AML-193 (cell line): ENCODE measurements around the gene CCDC186.
"Not testable (repeated sequence)": the region's sequence is repeated elsewhere in the genome, so short reads cannot be mapped to it uniquely, and the experiment has no call there.

ENCODE experiments used
- DNase-seq, 2 experiments: peaks; one replicate each; lab custom pipeline; 2025; lab: John Stamatoyannopoulos, UW

Gene CCDC186

GRCh38 chr10:114173603-114173920 is 441 bp downstream of the CCDC186 start:
- DNase-seq = no peak

DNA sequence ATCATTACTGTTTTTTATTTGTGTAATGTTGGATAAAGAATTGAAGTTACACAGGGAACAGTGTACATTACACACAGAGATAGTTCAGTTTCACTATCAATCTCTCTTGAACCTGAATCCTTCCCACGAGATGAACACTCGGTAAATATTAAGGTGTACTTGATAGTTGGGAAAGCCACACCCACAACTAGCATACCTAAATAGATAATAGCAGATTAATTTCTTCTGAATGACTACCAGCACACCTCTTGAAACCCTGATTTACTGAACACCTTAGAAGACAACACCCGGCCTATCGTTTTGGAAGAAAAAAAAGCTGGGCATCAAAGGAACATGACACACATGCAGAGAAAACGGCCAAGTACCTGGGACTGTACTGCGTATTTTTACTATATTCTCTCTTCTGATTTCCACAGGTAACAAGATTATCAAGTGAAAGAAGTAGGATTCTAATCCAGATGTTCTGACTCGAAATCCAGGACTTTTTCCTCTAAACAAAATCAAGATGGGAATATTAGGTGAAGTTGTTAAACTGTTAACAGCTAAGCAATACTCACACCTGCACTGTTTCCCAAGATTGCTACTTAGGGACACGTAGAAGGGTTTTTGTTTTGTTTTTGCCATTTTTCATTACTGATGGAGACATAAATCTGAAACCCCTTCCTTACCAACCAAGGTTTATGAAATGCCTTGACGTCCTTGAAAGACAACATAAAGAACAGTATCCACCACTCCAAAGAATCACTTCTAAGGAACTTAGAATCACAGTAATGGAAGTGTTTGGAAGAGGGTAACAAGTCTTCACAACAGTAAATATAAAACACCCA is 1.0 kb downstream of the CCDC186 start:
- DNase-seq = no peak

GRCh38 chr10:114172216-114172615 is 1.8 kb downstream of the CCDC186 start:
- DNase-seq = no peak

DNA sequence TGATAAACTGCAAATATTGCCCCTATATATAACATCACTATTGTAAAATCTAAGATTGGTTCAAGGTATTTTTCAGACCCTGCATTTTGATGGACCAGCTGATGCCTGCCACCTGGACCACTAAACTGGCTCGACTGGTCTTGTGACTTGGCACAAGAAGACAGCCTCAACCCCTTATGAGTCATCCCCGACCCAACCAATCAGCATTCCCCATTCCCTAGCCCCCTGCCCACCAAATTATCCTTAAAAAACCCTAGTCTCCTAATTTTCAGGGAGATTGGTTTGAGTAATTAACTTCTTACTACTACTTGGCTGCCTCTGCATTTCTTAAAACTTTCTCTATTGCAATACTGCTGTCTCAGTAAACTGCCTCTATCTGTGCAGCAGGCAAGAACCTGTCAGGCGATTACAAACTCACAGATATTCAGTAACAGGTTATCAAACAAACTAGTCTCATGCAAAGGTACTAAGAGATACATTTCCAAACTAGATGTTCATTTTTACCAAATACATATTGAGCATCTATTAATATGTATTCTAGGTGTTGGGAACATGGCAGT is 5.5 kb downstream of the CCDC186 start:
- DNase-seq = no peak

DNA sequence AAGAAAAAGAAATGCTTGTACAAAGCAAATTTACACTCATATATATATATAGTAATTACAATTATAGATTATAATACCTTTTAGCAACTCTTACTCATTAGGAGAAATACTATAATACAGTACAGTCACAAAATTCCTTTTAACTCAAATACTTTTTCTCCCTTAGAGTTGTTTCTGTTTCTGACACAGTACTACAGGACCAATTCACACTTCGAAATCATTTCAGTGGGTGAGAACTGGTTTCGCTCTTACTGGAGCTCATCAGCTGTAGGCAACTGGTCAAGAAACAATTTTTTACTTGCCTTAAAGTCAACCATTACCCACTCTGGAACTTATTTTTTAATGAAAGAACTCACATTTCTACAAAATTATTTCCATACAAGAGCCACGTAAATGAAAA is 6.0 kb downstream of the CCDC186 start:
- DNase-seq = no peak

- DNase-seq = no peak
These were observed 7.5 kb downstream of the CCDC186 start for GRCh38 chr10:114166494-114166893.

DNA sequence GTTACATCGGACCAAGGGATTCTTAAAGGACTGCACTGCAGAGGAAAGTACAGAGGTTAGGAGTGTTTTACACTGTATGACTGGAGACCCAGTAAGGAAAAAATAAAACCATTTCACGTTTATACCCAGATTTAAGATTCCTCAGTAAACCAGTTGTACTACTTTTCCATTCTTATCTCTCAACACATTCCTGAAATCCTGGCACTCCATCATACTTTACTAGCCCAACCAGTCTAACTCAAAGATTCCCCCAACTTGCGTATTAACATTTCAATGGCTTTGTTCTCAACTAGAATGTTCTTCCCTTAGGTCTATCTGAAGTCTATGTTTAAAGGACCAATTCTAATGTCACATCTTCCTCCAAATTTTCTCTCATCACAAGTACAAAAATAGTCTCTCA is 8.0 kb downstream of the CCDC186 start:
- no peak for DNase-seq

DNA sequence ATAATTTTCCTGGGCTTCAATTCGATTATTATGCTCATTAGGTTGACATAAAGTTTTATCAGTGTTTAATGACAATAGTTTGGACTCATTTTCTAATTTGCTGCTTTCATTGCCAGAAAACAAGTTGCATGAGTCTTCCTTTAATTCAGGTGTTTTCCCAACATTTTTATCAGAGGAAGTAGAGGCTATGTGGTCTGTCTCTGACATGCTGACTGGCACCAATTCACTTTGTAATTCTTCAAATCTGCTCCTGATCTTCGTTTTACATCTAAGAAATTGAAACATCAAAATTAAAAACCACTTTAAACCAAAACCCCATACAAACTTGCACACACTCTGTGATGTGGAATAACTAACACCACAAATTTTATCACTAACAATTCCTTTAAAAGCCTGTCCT is 10.9 kb downstream of the CCDC186 start:
- no peak for DNase-seq

DNA sequence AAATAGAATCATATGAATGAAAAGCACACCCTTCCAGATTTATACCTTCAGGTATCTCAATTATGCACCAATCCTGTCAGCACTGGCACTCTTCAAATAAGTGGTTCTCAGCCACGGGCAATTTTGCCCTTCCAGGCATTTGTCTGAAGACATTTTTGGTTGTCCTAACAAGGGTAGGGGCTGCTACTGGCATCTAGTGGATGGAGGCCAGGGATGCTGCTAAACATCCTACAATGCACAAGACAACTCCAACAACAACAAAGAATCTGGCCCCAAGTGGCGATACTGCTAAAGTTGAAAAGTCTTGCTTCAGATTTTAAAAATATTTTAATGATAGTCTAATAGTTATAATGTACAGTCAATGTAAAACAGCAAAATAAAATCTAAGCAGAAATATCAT is 16.1 kb downstream of the CCDC186 start:
- DNase-seq = no peak

DNA sequence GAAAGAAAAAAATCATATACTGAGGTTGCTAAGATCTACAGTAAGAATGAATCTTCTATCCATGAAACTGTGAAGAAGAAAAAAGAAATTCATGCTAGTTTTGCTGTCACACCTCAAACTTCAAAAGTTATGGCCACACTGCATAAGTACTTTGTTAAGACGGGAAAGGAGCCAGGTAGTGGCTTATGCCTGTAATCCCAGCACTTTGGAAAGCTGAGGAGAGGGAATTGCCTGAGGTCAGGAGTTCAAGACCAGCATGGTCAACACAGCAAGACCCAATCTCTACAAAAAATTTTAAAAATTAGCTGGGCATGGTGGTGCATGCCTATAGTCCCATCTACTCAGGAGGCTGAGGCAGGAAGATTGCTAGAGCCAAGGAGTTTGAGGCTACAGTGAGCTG is 22.1 kb downstream of the CCDC186 start:
- no peak for DNase-seq

DNA sequence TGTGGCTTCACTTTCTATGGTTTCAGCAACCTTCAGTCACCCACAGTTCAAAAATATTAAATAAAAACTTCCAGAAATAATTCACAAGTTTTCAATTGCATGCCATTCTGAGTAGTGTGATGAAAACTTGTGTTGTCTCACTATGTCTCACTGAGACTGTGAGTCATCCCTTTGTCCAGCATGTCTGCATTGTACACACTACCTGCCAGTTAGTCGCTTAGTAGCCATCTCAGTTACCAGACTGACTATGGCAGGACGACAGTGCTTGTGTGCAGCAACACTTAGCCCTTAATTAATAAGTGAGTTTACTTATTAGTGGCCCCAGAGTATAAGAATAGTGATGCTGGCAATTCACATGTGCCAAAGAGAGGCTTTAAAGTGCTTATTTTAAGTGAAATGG is 22.5 kb downstream of the CCDC186 start:
- DNase-seq = no peak

GRCh38 chr10:114149476-114149875 is 24.5 kb downstream of the CCDC186 start:
- not testable (repeated sequence) for DNase-seq

GRCh38 chr10:114143160-114143559 is 30.8 kb downstream of the CCDC186 start:
- DNase-seq = no peak

- no peak for DNase-seq
These were observed 32.0 kb downstream of the CCDC186 start for GRCh38 chr10:114142018-114142417.

GRCh38 chr10:114140827-114141226 is 33.2 kb downstream of the CCDC186 start:
- DNase-seq = not testable (repeated sequence)

DNA sequence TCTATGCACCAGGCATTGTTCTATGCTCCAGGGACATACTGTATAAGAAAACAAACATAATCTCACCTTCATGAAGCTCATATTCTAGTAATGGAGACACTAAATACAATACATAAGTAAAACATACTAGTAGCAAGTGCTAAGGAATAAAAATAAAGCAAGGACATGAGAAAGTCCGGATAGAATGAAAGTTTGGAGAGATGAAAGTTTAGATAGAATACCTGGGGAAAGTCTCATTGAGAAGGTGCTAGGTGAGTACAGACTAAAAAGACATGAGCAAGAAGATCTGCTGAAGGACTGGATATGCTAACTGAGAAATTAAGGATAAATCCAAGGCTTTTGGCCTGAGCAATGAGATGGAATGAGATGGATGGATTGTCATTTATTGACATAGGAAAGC is 34.0 kb downstream of the CCDC186 start:
- no peak for DNase-seq

- no peak for DNase-seq
These were observed 35.4 kb downstream of the CCDC186 start for GRCh38 chr10:114138581-114138980.

DNA sequence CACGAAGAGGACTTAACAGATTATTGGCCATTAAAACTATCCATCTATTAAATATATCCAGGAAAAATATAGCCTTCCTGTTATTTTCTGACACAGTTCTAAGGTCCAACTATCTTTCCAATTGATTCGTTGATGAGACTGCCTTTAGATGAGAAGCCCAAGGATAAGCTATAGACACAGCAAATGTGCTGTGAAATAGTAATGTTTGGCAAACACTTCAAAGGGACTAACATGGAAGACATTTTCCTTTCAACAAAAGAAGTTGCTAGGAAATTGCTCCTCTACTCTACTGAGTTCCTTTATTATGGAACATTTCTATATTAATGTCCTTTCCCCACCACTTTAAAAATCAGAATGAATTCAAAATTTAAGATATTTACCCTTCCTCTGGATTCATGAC is 38.5 kb downstream of the CCDC186 start:
- no peak for DNase-seq

DNA sequence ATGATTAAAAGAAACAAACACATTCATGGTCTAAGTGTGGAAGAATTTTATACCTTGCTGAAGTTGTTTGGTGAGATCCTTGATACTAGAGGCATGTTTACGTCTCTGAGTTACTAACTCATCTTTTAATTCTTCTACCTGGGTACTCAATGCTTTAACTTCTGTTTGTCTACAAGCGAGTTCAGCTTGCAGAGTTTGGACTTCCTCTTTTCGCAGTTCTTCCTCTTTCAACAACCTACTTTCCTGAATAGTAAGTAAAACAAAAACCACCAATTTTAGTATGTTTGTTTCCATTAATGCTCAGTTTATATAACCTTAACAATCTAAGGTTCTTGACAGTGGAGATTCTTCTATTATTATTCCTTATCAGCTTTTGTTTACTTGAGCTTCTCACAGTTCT is 42.9 kb downstream of the CCDC186 start:
- peak; percentile 69 to 79 for DNase-seq

GRCh38 chr10:114121031-114121430 is 53.0 kb downstream of the CCDC186 start:
- no peak for DNase-seq

- DNase-seq = no peak
These were observed 55.5 kb downstream of the CCDC186 start for GRCh38 chr10:114118514-114118913.

DNA sequence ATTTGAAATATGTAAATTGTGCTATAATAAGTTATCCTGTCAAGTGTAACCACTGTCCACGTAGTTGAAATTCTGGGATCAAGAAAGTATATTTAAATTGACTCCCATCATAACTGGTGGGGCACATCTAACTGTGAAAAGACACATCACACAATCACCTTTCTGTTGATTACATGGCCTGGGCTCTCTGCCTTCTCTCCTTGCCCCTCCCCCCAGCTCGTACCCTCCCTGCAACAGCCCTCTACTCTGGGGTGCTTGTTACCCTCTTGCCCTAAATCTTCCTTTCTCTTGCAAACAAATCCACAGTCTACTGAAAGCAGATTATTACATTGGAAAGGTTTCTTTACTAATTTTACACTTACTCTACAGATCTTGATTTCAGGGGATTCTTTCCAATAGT is 56.3 kb downstream of the CCDC186 start:
- no peak for DNase-seq

DNA sequence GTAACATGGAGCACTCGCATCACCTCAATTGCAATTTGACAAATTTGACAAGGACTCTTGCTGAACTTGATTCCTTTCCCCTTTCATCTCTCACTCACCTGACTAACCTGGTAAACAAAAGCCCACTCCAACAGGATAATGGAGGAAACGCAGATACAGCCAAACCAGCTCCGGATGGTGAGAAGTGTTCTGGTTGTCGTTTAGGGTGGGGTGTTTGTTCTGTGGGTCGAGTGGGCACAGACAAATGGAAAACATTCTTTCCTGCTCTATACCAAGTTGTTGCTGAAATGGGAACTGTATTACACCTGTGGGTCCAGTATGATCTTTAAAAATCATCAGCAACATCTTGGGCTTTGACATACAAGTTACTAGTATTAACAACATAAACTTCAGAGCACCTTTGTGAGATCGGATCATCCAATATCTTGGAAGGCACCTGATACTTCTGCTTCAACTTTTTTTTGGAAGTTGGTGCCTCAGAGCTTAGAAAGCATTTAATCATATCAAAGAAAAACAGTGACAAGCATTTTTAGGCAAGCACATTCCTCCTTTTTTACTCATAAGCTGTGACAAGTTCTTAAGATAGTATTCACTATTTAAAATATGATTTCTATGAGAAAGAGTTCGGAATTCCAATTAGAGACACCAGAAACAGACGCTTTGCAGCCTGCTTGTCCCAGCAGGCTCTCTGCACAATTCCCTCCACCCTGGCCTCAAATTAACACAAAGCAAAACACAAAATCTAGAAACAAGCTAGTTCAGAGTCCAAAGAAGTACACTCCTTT is 58.1 kb downstream of the CCDC186 start:
- DNase-seq = no peak
